Ectodermal cell (in vitro differentiated cells): ENCODE data around the gene DUS2.
A peak's percentile ranks its signal among the peaks of the same experiment; 100 is the strongest.

Source experiments
- H3K27ac ChIP-seq: 2 replicates; pipeline ENCODE4 v1.7.0; 2013; ENCODE audit warnings: mild to moderate bottlenecking, low read depth, low read length; ENCODE audit not compliant: insufficient read depth, poor library complexity, severe bottlenecking
- H3K27me3 ChIP-seq: 2 replicates; pipeline ENCODE4 v1.7.0; 2013; ENCODE audit warnings: mild to moderate bottlenecking, low read length; ENCODE audit not compliant: insufficient read depth, control insufficient read depth, poor library complexity, severe bottlenecking
- H3K36me3 ChIP-seq: one replicate; pipeline ENCODE4 v1.7.0; 2013; ENCODE audit warnings: low read length; ENCODE audit not compliant: control insufficient read depth, insufficient read depth
- H3K4me1 ChIP-seq: one replicate; pipeline ENCODE4 v1.7.0; 2013; ENCODE audit warnings: low read length; ENCODE audit not compliant: control insufficient read depth, insufficient read depth
- H3K4me3 ChIP-seq: 2 replicates; pipeline ENCODE4 v1.7.0; 2013; ENCODE audit warnings: low read depth, low read length, control low read depth; ENCODE audit not compliant: insufficient read depth
- H3K9me3 ChIP-seq: 2 replicates; pipeline ENCODE4 v1.7.0; 2013; ENCODE audit warnings: mild to moderate bottlenecking, low read length, moderate library complexity; ENCODE audit not compliant: control insufficient read depth
- WGBS, 2 experiments: methylation state at CpG; one replicate each; pipeline ENCODE4 v1.1.7; 2013; ENCODE audit warnings: missing lambda C conversion rate in 2 of 2; 5-methylcytosine and 5-hydroxymethylcytosine counted together

DUS2 gene

DNA sequence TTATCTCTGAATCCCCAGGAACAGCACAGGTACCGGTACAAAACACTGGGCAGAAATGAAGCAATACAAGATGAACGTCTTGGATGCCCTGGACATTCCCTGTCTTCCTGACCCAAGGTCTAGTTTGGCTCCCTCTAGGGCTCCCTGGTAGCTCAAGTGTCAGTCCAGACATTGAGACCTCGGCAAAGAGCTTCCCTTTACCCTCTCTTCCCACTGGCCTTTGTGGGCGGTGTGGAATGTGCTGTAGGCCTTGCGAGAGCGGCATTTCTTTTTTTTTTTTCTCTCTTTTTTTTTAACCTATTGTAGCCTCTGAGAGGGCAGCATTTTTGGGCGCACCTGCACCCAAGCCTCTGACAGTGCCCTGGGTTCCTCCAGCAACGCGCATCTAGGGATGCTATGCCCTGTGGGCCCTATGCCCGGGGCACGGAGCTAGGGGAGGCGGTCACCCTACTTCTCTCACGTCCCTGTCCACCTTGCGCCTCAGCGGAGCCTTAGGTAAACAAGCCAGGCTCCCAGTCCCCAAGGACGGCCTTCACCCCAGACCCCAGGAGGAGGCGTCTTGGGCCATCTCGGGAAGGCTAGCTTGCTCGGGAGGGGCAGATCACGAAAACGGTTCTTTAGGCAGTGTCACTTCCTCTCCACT, 60.9 kb downstream of the DUS2 start:
- H3K9me3 ChIP-seq: no peaks in the 10 kb centered on the region
- H3K36me3 ChIP-seq: no peaks in the 10 kb centered on the region
- H3K27ac ChIP-seq: peak overlapping the region; percentile 98
- peaks cover 17% of the 10 kb centered on the region for H3K4me1 ChIP-seq
- WGBS, 2 experiments: 16% methylated on average over 21 of the region's 21 CpGs
- H3K4me3 ChIP-seq: peak overlapping the region; percentile 59
- no peaks in the 10 kb centered on the region for H3K27me3 ChIP-seq

GRCh38 chr16:68084504-68085258, 61.6 kb downstream of the DUS2 start:
- 0 to 1% methylated on average over 43 to 45 of the region's 45 CpGs for WGBS, 2 experiments
- Histone ChIP-seq H3K9me3 (no peaks in the 10 kb centered on the region), H3K4me1 (peaks cover 17% of the 10 kb centered on the region)

DNA sequence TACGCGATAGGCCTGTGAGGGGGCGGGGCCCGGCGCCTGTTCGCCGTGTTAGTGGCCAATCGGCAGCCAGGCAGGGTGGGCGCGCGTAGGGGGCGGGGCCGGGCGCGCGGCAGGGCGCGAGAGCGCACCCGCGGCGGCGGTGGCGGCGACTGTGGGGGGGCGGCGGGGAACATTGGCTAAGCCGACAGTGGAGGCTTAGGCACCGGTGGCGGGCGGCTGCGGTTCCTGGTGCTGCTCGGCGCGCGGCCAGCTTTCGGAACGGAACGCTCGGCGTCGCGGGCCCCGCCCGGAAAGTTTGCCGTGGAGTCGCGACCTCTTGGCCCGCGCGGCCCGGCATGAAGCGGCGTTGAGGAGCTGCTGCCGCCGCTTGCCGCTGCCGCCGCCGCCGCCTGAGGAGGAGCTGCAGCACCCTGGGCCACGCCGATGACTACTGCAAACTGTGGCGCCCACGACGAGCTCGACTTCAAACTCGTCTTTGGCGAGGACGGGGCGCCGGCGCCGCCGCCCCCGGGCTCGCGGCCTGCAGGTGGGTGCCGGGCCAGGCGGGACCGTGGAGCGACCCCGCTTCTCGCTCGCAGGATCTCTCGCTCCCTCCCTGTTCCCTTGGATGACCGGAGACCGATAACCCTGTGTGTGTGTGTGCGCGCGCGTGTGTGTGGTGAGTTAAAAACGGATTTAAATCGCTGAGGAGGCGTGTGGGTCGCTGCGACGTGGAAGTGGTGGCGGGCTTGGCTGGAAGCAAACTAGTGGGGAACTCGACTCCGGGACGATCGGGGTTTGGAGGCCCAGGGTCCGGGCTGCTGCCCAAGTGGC, 62.4 kb downstream of the DUS2 start, which contains the start of gene NFATC3:
Gene NFATC3, plus strand, starts transcription at position 112 of the 813 bp plus-strand sequence. Its CDS starts 312 bp downstream, at position 424.
- WGBS, 2 experiments: 0 to 1% methylated on average over 104 of the region's 104 CpGs
- H3K4me1 ChIP-seq: peaks cover 17% of the 10 kb centered on the region

More at GRCh38 chr16:68084504-68085258, 61.6 kb downstream of the DUS2 start:
- Histone ChIP-seq H3K27ac (peak overlapping the region; percentile 98), H3K36me3 (no peaks in the 10 kb centered on the region), H3K27me3 (no peaks in the 10 kb centered on the region), H3K4me3 (peak overlapping the region; percentile 59)

GRCh38 chr16:68086336-68086841, 63.3 kb downstream of the DUS2 start:
- Histone ChIP-seq H3K27ac (no peak overlapping the region), H3K4me3 (peak overlapping the region; percentile 89), H3K9me3 (no peaks in the 10 kb centered on the region), H3K36me3 (no peaks in the 10 kb centered on the region), H3K4me1 (peaks cover 17% of the 10 kb centered on the region), H3K27me3 (no peaks in the 10 kb centered on the region)
- 2 to 6% methylated on average over 4 to 5 of the region's 6 CpGs for WGBS, 2 experiments

More for the DNA sequence above, 62.4 kb downstream of the DUS2 start, which contains the start of gene NFATC3:
- Histone ChIP-seq H3K27ac (peak within 1 kb of the TSS; percentile 98), H3K27me3 (no peaks in the 10 kb centered on the region), H3K4me3 (peak within 1 kb of the TSS; percentile 89), H3K9me3 (no peaks in the 10 kb centered on the region), H3K36me3 (no peaks in the 10 kb centered on the region)

- Histone ChIP-seq H3K9me3 (no peaks in the 10 kb centered on the region), H3K4me3 (peak overlapping the region; percentile 89), H3K27ac (no peak overlapping the region), H3K36me3 (no peaks in the 10 kb centered on the region), H3K4me1 (peaks cover 17% of the 10 kb centered on the region), H3K27me3 (no peaks in the 10 kb centered on the region)
- WGBS, 2 experiments: 47 to 53% methylated on average over 3 to 4 of the region's 6 CpGs
These were observed 63.8 kb downstream of the DUS2 start for GRCh38 chr16:68086860-68087268.

- no peaks in the 10 kb centered on the region for H3K27me3 ChIP-seq
- H3K4me3 ChIP-seq: no peak overlapping the region
- peaks cover 17% of the 10 kb centered on the region for H3K4me1 ChIP-seq
- 98 to 100% methylated on average over 2 of the region's 2 CpGs for WGBS, 2 experiments
- H3K27ac ChIP-seq: no peak overlapping the region
- no peaks in the 10 kb centered on the region for H3K9me3 ChIP-seq
- H3K36me3 ChIP-seq: no peaks in the 10 kb centered on the region
These were observed 64.6 kb downstream of the DUS2 start for GRCh38 chr16:68087688-68088087.

GRCh38 chr16:68088130-68088972, 65.3 kb downstream of the DUS2 start:
- Histone ChIP-seq H3K4me3 (no peak overlapping the region), H3K4me1 (peaks cover 13% of the 10 kb centered on the region)

DNA sequence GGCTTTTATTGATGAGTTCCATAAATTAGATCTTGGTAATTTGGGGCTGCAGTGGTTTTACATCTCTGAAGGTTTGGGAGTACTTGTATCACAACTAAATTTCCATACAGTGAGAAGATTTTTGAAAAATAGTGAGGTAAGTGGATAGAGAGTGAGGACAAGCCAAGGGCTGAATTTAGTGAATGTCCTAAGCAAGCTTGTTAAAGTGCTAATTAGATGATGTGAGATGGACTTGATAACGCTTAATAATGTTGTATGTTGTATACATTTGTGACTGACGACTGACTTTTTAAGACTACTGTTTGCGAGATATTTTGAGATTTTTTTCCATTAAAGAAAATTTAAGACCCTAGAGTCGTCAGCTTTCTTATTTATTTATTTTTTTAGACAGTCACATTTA, 66.0 kb downstream of the DUS2 start:
- Histone ChIP-seq H3K27ac (no peak overlapping the region), H3K27me3 (no peaks in the 10 kb centered on the region), H3K4me3 (no peak overlapping the region), H3K36me3 (no peaks in the 10 kb centered on the region), H3K4me1 (peaks cover 6% of the 10 kb centered on the region), H3K9me3 (no peaks in the 10 kb centered on the region)
- 94 to 96% methylated on average over 3 of the region's 4 CpGs for WGBS, 2 experiments

More at GRCh38 chr16:68088130-68088972, 65.3 kb downstream of the DUS2 start:
- WGBS, 2 experiments: 87 to 91% methylated on average over 9 of the region's 9 CpGs
- no peak overlapping the region for H3K27ac ChIP-seq
- H3K36me3 ChIP-seq: no peaks in the 10 kb centered on the region
- no peaks in the 10 kb centered on the region for H3K27me3 ChIP-seq
- H3K9me3 ChIP-seq: no peaks in the 10 kb centered on the region

DNA sequence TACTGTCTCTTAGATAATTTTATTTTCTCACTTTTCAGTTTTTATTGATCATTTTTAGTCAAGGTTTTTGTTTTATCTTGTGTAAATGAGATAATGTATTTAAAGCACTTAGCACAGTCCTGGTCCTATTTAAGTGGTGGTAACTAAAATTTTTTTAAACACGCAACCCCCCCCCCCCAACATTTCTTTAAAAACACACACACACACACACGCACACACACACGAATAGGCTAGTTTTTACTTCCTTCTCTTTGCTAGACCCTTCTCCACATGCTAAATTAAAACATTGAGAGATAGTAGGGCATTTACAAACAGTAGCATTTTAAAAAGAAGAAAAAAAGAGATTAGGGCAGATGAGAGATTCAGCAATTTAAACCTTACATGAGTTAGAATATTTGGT, 67.0 kb downstream of the DUS2 start:
- H3K27me3 ChIP-seq: no peaks in the 10 kb centered on the region
- peaks cover 3% of the 10 kb centered on the region for H3K4me1 ChIP-seq
- 80% methylated on average over 1 of the region's 3 CpGs; no CpG with 5 or more reads in 1 of the 2 experiments for WGBS, 2 experiments
- H3K27ac ChIP-seq: no peak overlapping the region
- no peaks in the 10 kb centered on the region for H3K9me3 ChIP-seq
- no peaks in the 10 kb centered on the region for H3K36me3 ChIP-seq
- H3K4me3 ChIP-seq: no peak overlapping the region
